RWPE1 (cell line): Measurements from ENCODE around the gene ARSK.

Experiments
- CTCF ChIA-PET: fragments of 350-600 bp; sonication (Branson Sonifier 250); formaldehyde crosslinking; extraction: SDS; loops from one replicate; lab custom pipeline; 2021; lab: Yijun Ruan, JAX
- POLR2A ChIA-PET: fragments of 400-600 bp; formaldehyde crosslinking; extraction: SDS; loops from one replicate; lab custom pipeline; 2020; ENCODE audit warnings: antibody characterized with exemption; ENCODE audit not compliant: low non-redundant PET; lab: Yijun Ruan, JAX
- DNase-seq: peaks from one replicate; pipeline ENCODE4 v3.0.0; 2012; ENCODE audit warnings: low spot score
- H3K27ac ChIP-seq: fragments of 450-650 bp; 2 replicates; pipeline ENCODE4 v1.5.1; 2017
- TF ChIP-seq, protein P1 (sequence below): fragments of 450-650 bp; conservative IDR thresholded peaks from 2 replicates; pipeline ENCODE4 v1.5.1; 2017; ENCODE audit warnings: low read depth, mild to moderate bottlenecking

The ARSK gene

DNA sequence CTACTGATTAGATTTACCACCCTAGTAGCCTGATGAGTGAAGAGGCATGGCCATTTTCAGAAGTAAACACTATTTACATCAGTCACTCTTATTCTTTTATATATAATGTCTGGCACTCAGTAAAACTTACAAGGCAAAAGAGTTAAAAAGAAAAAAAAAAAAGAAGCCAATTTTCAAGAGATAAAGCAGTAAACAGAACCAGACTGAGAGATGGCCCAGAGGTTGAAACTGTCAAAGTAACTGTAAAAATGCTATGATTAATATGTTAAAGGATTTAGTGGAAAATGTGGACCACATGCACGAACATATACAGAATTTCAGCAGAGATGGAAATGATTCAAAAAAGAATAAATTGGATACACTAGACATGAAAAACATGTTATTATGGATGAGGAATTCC lies 58.6 kb downstream of the ARSK start:
- DNase-seq: no peak
- no peak overlapping the region for H3K27ac ChIP-seq
- TF ChIP-seq, protein P1, sequence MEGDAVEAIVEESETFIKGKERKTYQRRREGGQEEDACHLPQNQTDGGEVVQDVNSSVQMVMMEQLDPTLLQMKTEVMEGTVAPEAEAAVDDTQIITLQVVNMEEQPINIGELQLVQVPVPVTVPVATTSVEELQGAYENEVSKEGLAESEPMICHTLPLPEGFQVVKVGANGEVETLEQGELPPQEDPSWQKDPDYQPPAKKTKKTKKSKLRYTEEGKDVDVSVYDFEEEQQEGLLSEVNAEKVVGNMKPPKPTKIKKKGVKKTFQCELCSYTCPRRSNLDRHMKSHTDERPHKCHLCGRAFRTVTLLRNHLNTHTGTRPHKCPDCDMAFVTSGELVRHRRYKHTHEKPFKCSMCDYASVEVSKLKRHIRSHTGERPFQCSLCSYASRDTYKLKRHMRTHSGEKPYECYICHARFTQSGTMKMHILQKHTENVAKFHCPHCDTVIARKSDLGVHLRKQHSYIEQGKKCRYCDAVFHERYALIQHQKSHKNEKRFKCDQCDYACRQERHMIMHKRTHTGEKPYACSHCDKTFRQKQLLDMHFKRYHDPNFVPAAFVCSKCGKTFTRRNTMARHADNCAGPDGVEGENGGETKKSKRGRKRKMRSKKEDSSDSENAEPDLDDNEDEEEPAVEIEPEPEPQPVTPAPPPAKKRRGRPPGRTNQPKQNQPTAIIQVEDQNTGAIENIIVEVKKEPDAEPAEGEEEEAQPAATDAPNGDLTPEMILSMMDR: no peak
- ChIA-PET CTCF (no interaction called here), POLR2A (no interaction called here)

DNA sequence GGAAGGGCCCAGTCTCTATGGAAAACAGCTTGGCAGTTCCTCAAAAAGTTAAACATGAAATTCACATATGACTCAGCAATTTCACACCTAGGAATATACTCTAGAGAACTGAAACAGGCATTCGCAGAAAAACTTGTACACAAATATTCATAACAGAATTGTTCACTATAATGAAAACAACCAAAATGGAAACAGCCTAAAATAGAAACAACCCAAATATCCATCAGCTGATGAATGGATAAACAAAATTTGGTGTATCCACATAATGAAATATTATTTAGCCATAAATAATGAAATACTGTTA lies 60.2 kb downstream of the ARSK start:
- no peak for DNase-seq
- TF ChIP-seq, protein P1: no peak
- no peak overlapping the region for H3K27ac ChIP-seq
- ChIA-PET CTCF (no interaction called here), POLR2A (no interaction called here)

- TF ChIP-seq, protein P1: no peak
- no peak overlapping the region for H3K27ac ChIP-seq
- CTCF ChIA-PET: no interaction called here
- POLR2A ChIA-PET: no interaction called here
- peak; percentile 96 for DNase-seq
Observed at GRCh38 chr5:95617057-95617456, 62.2 kb downstream of the ARSK start.

- no peak for DNase-seq
- POLR2A ChIA-PET: no interaction called here
- no peak overlapping the region for H3K27ac ChIP-seq
- CTCF ChIA-PET: interaction anchor here (0.7 kb wide), 1 partner anchor 223 kb away, joined by 3 read pairs; no protein-coding TSS in a partner anchor
- TF ChIP-seq, protein P1: no peak
Observed at GRCh38 chr5:95619096-95619495, 64.2 kb downstream of the ARSK start.

- no peak overlapping the region; the same call in 1 of the 2 replicates for H3K27ac ChIP-seq
- POLR2A ChIA-PET: no interaction called here
- CTCF ChIA-PET: interaction anchor here (0.7 kb wide), 1 partner anchor 222 kb away, joined by 3 read pairs; no protein-coding TSS in a partner anchor
- TF ChIP-seq, protein P1: no peak
- DNase-seq: no peak
Observed at GRCh38 chr5:95619514-95620029, 64.7 kb downstream of the ARSK start.

DNA sequence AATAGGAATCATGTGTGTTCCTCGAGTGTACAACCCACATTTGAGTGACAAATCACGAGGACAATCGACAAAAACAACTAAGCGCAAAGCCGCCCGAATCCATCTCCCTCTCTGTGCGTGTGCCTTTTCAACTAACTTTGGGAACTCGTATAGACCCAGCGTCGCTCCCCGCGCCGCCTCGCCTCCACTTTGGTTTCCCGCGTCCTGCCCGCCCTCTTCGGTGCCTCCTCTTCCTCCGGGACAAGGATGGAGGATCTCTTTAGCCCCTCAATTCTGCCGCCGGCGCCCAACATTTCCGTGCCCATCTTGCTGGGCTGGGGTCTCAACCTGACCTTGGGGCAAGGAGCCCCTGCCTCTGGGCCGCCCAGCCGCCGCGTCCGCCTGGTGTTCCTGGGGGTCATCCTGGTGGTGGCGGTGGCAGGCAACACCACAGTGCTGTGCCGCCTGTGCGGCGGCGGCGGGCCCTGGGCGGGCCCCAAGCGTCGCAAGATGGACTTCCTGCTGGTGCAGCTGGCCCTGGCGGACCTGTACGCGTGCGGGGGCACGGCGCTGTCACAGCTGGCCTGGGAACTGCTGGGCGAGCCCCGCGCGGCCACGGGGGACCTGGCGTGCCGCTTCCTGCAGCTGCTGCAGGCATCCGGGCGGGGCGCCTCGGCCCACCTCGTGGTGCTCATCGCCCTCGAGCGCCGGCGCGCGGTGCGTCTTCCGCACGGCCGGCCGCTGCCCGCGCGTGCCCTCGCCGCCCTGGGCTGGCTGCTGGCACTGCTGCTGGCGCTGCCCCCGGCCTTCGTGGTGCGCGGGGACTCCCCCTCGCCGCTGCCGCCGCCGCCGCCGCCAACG lies 65.3 kb downstream of the ARSK start, which contains the start of gene GPR150:
Gene GPR150, plus strand, starts transcription at position 58 of the 840 bp plus-strand sequence. Its CDS starts 189 bp downstream, at position 247.
- TF ChIP-seq, protein P1: peak; percentile 46
- ChIA-PET CTCF (interaction anchor here (0.5 to 1.1 kb wide), 2 partner anchors 13 to 24 kb away, joined by 3 to 4 read pairs; no protein-coding TSS in a partner anchor), POLR2A (no interaction called here)
- H3K27ac ChIP-seq: peak within 1 kb of the TSS; percentile 13; the same call in 1 of the 2 replicates
- peak; percentile 40 for DNase-seq
